ENCODE measurements around the gene TTLL11.
"Not testable (repeated sequence)": the region's sequence is repeated elsewhere in the genome, so short reads cannot be mapped to it uniquely, and the experiment has no call there.

Gene TTLL11

GRCh38 chr9:122078557-122078956 lies 14.6 kb downstream of the TTLL11 start:
- no peak for DNase-seq

- no peak for DNase-seq
These were observed 16.3 kb downstream of the TTLL11 start for GRCh38 chr9:122076773-122077172.

GRCh38 chr9:122076117-122076516 lies 17.0 kb downstream of the TTLL11 start:
- DNase-seq: no peak

GRCh38 chr9:122075135-122076030 lies 17.7 kb downstream of the TTLL11 start:
- no peak for DNase-seq

GRCh38 chr9:122071715-122072114 lies 21.4 kb downstream of the TTLL11 start:
- no peak for DNase-seq

- no peak for DNase-seq
These were observed 22.2 kb downstream of the TTLL11 start for GRCh38 chr9:122070728-122071515.

GRCh38 chr9:122066680-122067079 lies 26.4 kb downstream of the TTLL11 start:
- not testable (repeated sequence) for DNase-seq

- DNase-seq: no peak
These were observed 27.0 kb downstream of the TTLL11 start for GRCh38 chr9:122065923-122066629.

GRCh38 chr9:122060481-122060880 lies 32.6 kb downstream of the TTLL11 start:
- no peak for DNase-seq

- DNase-seq: no peak
These were observed 33.2 kb downstream of the TTLL11 start for GRCh38 chr9:122059955-122060324.

GRCh38 chr9:122059214-122059954 lies 33.7 kb downstream of the TTLL11 start:
- no peak for DNase-seq

GRCh38 chr9:122058709-122059108 lies 34.4 kb downstream of the TTLL11 start:
- DNase-seq: no peak

- DNase-seq: no peak
These were observed 35.1 kb downstream of the TTLL11 start for GRCh38 chr9:122058051-122058450.

GRCh38 chr9:122057211-122057610 lies 35.9 kb downstream of the TTLL11 start:
- no peak for DNase-seq

GRCh38 chr9:122056484-122056883 lies 36.6 kb downstream of the TTLL11 start:
- DNase-seq: no peak

- no peak for DNase-seq
These were observed 37.4 kb downstream of the TTLL11 start for GRCh38 chr9:122055701-122056100.

- no peak for DNase-seq
These were observed 39.3 kb downstream of the TTLL11 start for GRCh38 chr9:122053567-122054350.

GRCh38 chr9:122053064-122053463 lies 40.0 kb downstream of the TTLL11 start:
- no peak for DNase-seq

GRCh38 chr9:122051351-122052321 lies 41.5 kb downstream of the TTLL11 start:
- no peak for DNase-seq

- no peak for DNase-seq
These were observed 42.9 kb downstream of the TTLL11 start for GRCh38 chr9:122050167-122050566.

- no peak for DNase-seq
These were observed 51.1 kb downstream of the TTLL11 start for GRCh38 chr9:122042056-122042455.

All from NCI-H187 (cell line).